AG09319 (cell line): ENCODE measurements around the gene PRR5.

Experiments
- DNase-seq: peaks from one replicate; pipeline ENCODE4 v3.0.0-alpha.2; 2010; ENCODE audit warnings: low read depth; ENCODE audit errors: extremely low read depth
- TF ChIP-seq, protein P1 (sequence below): IDR thresholded peaks from 2 replicates; pipeline ENCODE4 v1.5.1; 2011; ENCODE audit warnings: low read depth, mild to moderate bottlenecking, inconsistent platforms, low read length, moderate library complexity

PRR5 gene

DNA sequence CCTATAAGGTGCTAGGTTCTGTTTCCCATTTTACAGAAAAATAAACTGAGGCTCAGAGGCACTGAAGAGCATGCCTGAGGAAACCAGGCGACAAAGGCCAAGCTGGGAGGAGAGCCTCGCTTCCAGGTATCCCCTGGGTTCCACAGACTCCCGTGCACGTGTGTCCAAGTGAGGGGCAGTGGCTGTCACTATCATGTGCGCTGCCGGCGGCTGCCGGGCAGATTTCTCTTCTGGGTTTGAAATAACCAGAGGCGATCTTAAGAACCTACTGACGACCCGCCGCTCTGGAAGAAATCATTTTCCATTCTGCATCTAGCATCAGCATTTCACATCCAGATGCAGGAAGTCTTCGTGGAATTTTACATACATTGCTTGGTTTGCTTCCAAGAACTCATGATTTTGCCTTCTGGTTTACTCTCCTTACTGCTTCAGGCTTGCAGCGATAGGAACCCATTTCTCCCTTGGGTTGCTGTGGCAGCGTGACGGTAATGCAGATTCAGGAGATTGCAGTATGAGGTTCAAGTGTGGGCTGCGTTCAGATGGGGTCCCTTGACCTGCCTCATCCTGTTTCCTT lies 79.0 kb downstream of the PRR5 start:
- TF ChIP-seq, protein P1, sequence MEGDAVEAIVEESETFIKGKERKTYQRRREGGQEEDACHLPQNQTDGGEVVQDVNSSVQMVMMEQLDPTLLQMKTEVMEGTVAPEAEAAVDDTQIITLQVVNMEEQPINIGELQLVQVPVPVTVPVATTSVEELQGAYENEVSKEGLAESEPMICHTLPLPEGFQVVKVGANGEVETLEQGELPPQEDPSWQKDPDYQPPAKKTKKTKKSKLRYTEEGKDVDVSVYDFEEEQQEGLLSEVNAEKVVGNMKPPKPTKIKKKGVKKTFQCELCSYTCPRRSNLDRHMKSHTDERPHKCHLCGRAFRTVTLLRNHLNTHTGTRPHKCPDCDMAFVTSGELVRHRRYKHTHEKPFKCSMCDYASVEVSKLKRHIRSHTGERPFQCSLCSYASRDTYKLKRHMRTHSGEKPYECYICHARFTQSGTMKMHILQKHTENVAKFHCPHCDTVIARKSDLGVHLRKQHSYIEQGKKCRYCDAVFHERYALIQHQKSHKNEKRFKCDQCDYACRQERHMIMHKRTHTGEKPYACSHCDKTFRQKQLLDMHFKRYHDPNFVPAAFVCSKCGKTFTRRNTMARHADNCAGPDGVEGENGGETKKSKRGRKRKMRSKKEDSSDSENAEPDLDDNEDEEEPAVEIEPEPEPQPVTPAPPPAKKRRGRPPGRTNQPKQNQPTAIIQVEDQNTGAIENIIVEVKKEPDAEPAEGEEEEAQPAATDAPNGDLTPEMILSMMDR: no peak
- DNase-seq: no peak

GRCh38 chr22:44782363-44782963 lies 80.5 kb downstream of the PRR5 start:
- TF ChIP-seq, protein P1: no peak
- DNase-seq: no peak

DNA sequence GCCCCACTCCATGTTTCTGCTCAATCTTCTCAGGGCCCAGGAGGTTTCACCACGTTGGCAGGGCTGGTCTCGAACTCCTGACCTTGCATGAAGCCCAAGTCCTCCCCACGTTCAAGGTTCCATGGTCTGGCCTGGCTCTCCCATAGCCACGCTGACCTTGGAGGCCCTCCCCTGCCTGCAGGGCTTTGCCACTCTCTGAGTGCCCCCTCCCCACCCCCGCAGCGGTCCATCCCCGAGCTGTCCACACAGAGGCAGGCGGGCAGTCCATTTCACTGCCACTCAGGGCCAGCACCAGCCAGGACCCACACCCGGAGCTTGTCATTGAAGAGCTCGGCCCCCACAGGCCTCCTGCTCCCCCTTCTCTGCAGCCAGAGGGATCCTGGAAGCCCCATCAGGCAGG lies 81.1 kb downstream of the PRR5 start:
- DNase-seq: no peak
- TF ChIP-seq, protein P1: no peak

DNA sequence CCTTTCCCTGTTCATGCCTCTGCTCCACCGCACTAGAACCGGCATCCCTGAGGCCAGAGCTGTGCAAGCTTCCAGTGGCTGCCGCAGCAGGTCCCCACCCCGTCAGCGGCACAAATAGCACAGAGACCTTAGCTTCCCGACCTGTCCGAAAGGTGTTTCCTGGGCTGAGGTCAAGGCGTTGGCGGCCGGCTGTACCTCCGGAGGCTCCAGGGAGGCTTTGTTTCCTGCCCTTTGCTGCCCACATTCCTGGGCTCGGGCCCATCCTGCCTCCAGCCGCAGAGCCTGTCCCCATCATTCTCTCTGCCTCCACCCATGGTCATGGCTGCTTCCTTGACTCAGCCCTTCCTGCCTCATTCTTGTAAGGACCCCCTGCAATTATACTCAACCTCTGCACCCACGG lies 81.6 kb downstream of the PRR5 start:
- DNase-seq: no peak
- TF ChIP-seq, protein P1: no peak

- TF ChIP-seq, protein P1: no peak
- no peak for DNase-seq
These were observed 84.1 kb downstream of the PRR5 start for GRCh38 chr22:44786136-44786535.

- TF ChIP-seq, protein P1: no peak
These were observed 84.6 kb downstream of the PRR5 start for GRCh38 chr22:44786610-44787009.

More at GRCh38 chr22:44786610-44787009, 84.6 kb downstream of the PRR5 start:
- no peak for DNase-seq
